HepG2 (cell line): ENCODE results near the gene GADD45A. TPM values are rescaled to one million over a fixed set of nuclear protein-coding genes. Genes with fewer than 3 reads are reported as not detected.

Source experiments
- CREBL2 ChIP-seq: sonication (generic); formaldehyde crosslinking; IDR thresholded peaks from 2 replicates; pipeline ENCODE4 v1.8.1; 2023; ENCODE audit warnings: missing genetic modification reagents, mild to moderate bottlenecking, borderline replicate concordance
- CREM ChIP-seq, 2 experiments: sonication (generic) in 1 of 2; formaldehyde crosslinking in 1 of 2; IDR thresholded peaks; 2 replicates each; pipeline versions ENCODE4 v1.4.0 to v1.6.1; 2016 to 2020; ENCODE audit warnings: antibody characterized with exemption in 1 of 2, mild to moderate bottlenecking in 1 of 2, missing genetic modification reagents in 1 of 2
- FOXO1 ChIP-seq: sonication (generic); formaldehyde crosslinking; IDR thresholded peaks from 2 replicates; pipeline ENCODE4 v1.4.0; 2020; ENCODE audit warnings: missing genetic modification reagents
- JDP2 ChIP-seq: sonication (generic); formaldehyde crosslinking; IDR thresholded peaks from 2 replicates; pipeline ENCODE4 v1.8.1; 2022; ENCODE audit warnings: missing genetic modification reagents, borderline replicate concordance
- SIX1 ChIP-seq: sonication (generic); formaldehyde crosslinking; IDR thresholded peaks from 2 replicates; pipeline ENCODE4 v1.4.0; 2020; ENCODE audit warnings: missing genetic modification reagents, borderline replicate concordance
- SKI ChIP-seq: fragments of 450-650 bp; IDR thresholded peaks from one replicate; pipeline ENCODE4 v1.6.1; 2018; ENCODE audit warnings: mild to moderate bottlenecking; ENCODE audit not compliant: partially characterized antibody
- USF2 ChIP-seq, 2 experiments: sonication (generic) in 1 of 2; formaldehyde crosslinking in 1 of 2; IDR thresholded peaks; 2 replicates each; pipeline versions ENCODE4 v1.5.1 to v1.6.1; 2011 to 2020; ENCODE audit warnings: borderline replicate concordance in 1 of 2, low read depth in 1 of 2, low read length in 1 of 2, mild to moderate bottlenecking in 1 of 2, missing genetic modification reagents in 1 of 2, moderate library complexity in 1 of 2
- XRCC5 ChIP-seq: fragments of 200-400 bp; formaldehyde crosslinking; optimal IDR thresholded peaks from 2 replicates; pipeline ENCODE3; 2017; ENCODE audit warnings: mild to moderate bottlenecking, low read length
- YEATS4 ChIP-seq: sonication (generic); formaldehyde crosslinking; IDR thresholded peaks from 2 replicates; pipeline ENCODE4 v1.4.0; 2020; ENCODE audit warnings: missing genetic modification reagents, borderline replicate concordance
- ZBTB7B ChIP-seq: sonication (generic); formaldehyde crosslinking; IDR thresholded peaks from 2 replicates; pipeline ENCODE4 v1.4.0; 2020; ENCODE audit warnings: missing genetic modification reagents
- ZFAT ChIP-seq: sonication (generic); formaldehyde crosslinking; conservative IDR thresholded peaks from 2 replicates; pipeline ENCODE4 v1.8.1; 2023; ENCODE audit warnings: missing genetic modification reagents, inconsistent platforms
- ZFP90 ChIP-seq: sonication (generic); formaldehyde crosslinking; IDR thresholded peaks from 2 replicates; pipeline ENCODE4 v1.8.0; 2022; ENCODE audit warnings: missing genetic modification reagents, mild to moderate bottlenecking, inconsistent platforms, borderline replicate concordance
- ZNF207 ChIP-seq: fragments of 450-650 bp; IDR thresholded peaks from 2 replicates; pipeline ENCODE4 v1.6.1; 2016; ENCODE audit warnings: antibody characterized with exemption, borderline replicate concordance
- ZNF572 ChIP-seq: sonication (generic); formaldehyde crosslinking; IDR thresholded peaks from 2 replicates; pipeline ENCODE4 v1.5.1; 2020; ENCODE audit warnings: mild to moderate bottlenecking, missing genetic modification reagents
- ZNF609 ChIP-seq: sonication (generic); formaldehyde crosslinking; IDR thresholded peaks from 2 replicates; pipeline ENCODE4 v1.4.0; 2020; ENCODE audit warnings: mild to moderate bottlenecking, missing genetic modification reagents, borderline replicate concordance
- ZNF660 ChIP-seq: sonication (generic); formaldehyde crosslinking; IDR thresholded peaks from 2 replicates; pipeline ENCODE4 v1.5.1; 2020; ENCODE audit warnings: mild to moderate bottlenecking, low read depth, missing genetic modification reagents, borderline replicate concordance
- ZNF678 ChIP-seq: sonication (generic); formaldehyde crosslinking; IDR thresholded peaks from 2 replicates; pipeline ENCODE4 v1.4.0; 2020; ENCODE audit warnings: mild to moderate bottlenecking, missing genetic modification reagents
- polyA plus RNA-seq, 8 experiments: library from polyadenylated mRNA; depleted of rRNA in 3 of 8; stranded (reverse) in 7 of 8; unstranded in 1 of 8; fragments of >200 nt; fragmentation: Illumina TruSeq in 4 of 8; extraction: Trizol in 4 of 8; gene quantifications; 2 replicates each; pipeline versions ENCODE4 v1.2.1 to v1.2.3, GENCODE V29; 2011 to 2016; ENCODE audit warnings: low read depth in 4 of 8, missing spikeins in 1 of 8, mixed read lengths in 1 of 8; ENCODE audit not compliant: insufficient read depth in 1 of 8
- total RNA-seq, 5 experiments: library from RNA; depleted of rRNA; stranded (reverse); fragments of >200 nt; fragmentation: Illumina TruSeq; extraction: Trizol; gene quantifications; 2 replicates each; pipeline ENCODE4 v1.2.3, GENCODE V29; 2016; ENCODE audit warnings: low read depth in 1 of 5

GADD45A gene
- total and polyA plus RNA-seq, 2 of the 13 experiments (the other 11 are each of a cell fraction or from before 2014, with no cell fraction given), result 33.2 to 46.2 TPM

GRCh38 chr1:67686267-67687197, 1.5 kb downstream of the GADD45A start (continued):
- TF ChIP-seq SKI, result peak; percentile 37
- no peak for TF ChIP-seq ZNF207
- peak; percentile 78; the same call in 1 of the 2 replicates for TF ChIP-seq YEATS4 (CRISPR knock-in tag)
- TF ChIP-seq XRCC5, result no peak
- TF ChIP-seq CREBL2, result no peak
- no peak for TF ChIP-seq JDP2
- TF ChIP-seq CREM (IDR thresholded peaks at IDR 0.05), result no peak
- TF ChIP-seq CREM (CRISPR knock-in tag; IDR thresholded peaks at IDR 0.05), result no peak
- TF ChIP-seq ZNF609, result peak; percentile 56; the same call in 1 of the 2 replicates
- no peak for TF ChIP-seq ZNF678 (CRISPR knock-in tag)
- TF ChIP-seq USF2 (IDR thresholded peaks at IDR 0.05; ENCODE audit: low read depth, low read length), result no peak
- no peak for TF ChIP-seq USF2 (CRISPR knock-in tag; IDR thresholded peaks at IDR 0.05; ENCODE audit: borderline replicate concordance)
- no peak for TF ChIP-seq ZFAT
- no peak for TF ChIP-seq SIX1 (CRISPR knock-in tag)
- peak; percentile 82; the same call in 1 of the 2 replicates for TF ChIP-seq ZBTB7B
- TF ChIP-seq ZFP90 (CRISPR knock-in tag), result no peak
- no peak; the same call in 1 of the 2 replicates for TF ChIP-seq FOXO1 (CRISPR knock-in tag)
- no peak for TF ChIP-seq ZNF572 (CRISPR knock-in tag)
- no peak for TF ChIP-seq ZNF660 (CRISPR knock-in tag)
